HFFc6 (cell line): ENCODE results near the gene ZNF74. TPM values are rescaled to one million over a fixed set of nuclear protein-coding genes. Genes with fewer than 3 reads are reported as not detected.

Source experiments
- DNase-seq: peaks from one replicate; pipeline ENCODE4 v3.0.0-alpha.2; 2018
- H3K27ac Mint-ChIP-seq: 2 replicates; pipeline ENCODE4 v1.8.0; 2020; ENCODE audit warnings: mild to moderate bottlenecking, mixed read lengths
- H3K27me3 Mint-ChIP-seq: 2 replicates; pipeline ENCODE4 v1.8.0; 2021; ENCODE audit warnings: mild to moderate bottlenecking, moderate library complexity, mixed read lengths; ENCODE audit not compliant: insufficient read depth
- H3K36me3 Mint-ChIP-seq: 2 replicates; pipeline ENCODE4 v1.8.0; 2021; ENCODE audit warnings: low read depth, mixed read lengths
- H3K4me1 Mint-ChIP-seq: 2 replicates; pipeline ENCODE4 v1.8.0; 2020; ENCODE audit warnings: low read depth, mixed read lengths
- H3K4me3 Mint-ChIP-seq: 2 replicates; pipeline ENCODE4 v1.8.0; 2020; ENCODE audit warnings: mild to moderate bottlenecking, moderate library complexity, mixed read lengths
- H3K9me3 Mint-ChIP-seq: 2 replicates; pipeline ENCODE4 v1.8.0; 2020; ENCODE audit warnings: mild to moderate bottlenecking, mixed read lengths
- CTCF ChIP-seq: fragments of 200-600 bp; sonication (generic); IDR thresholded peaks from 2 replicates; pipeline ENCODE4 v1.5.0; 2021; ENCODE audit warnings: antibody characterized with exemption, mild to moderate bottlenecking
- total RNA-seq, 6 experiments: library from RNA; stranded (reverse); fragmentation: NEBNext Ultra II Directional; extraction: Animal tissue kit (Norgen Biotek cat#: 25700); gene quantifications; 2 replicates in 1 of 6; 3 replicates in 5 of 6; pipeline ENCODE4 v1.2.3, GENCODE V29; 2021

ZNF74 gene
- total RNA-seq, 6 experiments from 2014 or later = 5.1 to 8.1 (median 6.2) TPM

- peak overlapping the region; percentile 87 for H3K27ac Mint-ChIP-seq
- peaks cover 11% of the 10 kb centered on the region for H3K27me3 Mint-ChIP-seq
- no peak for DNase-seq
- H3K36me3 Mint-ChIP-seq = peaks cover 9% of the 10 kb centered on the region; the same call in 1 of the 2 replicates
- peaks cover 41% of the 10 kb centered on the region for H3K4me1 Mint-ChIP-seq
- H3K4me3 Mint-ChIP-seq = peak overlapping the region; percentile 99
- no peaks in the 10 kb centered on the region for H3K9me3 Mint-ChIP-seq
- no peak for TF ChIP-seq CTCF
Observed at GRCh38 chr22:20436768-20437612, 43.0 kb downstream of the ZNF74 start.

GRCh38 chr22:20437613-20438426 lies 43.9 kb downstream of the ZNF74 start, which contains the start of gene SCARF2:
TSS of gene SCARF2 (minus strand) at chr22:20437825. CDS start at chr22:20437754, 71 bp downstream.
- no peak for DNase-seq
- Mint-ChIP-seq H3K4me3 (peak within 1 kb of the TSS; percentile 99), H3K27ac (peak within 1 kb of the TSS; percentile 87), H3K9me3 (no peaks in the 10 kb centered on the region), H3K4me1 (peaks cover 46% of the 10 kb centered on the region), H3K27me3 (peaks cover 6% of the 10 kb centered on the region), H3K36me3 (peaks cover 9% of the 10 kb centered on the region; the same call in 1 of the 2 replicates)
- no peak for TF ChIP-seq CTCF

- DNase-seq = no peak
- Mint-ChIP-seq H3K4me1 (peaks cover 50% of the 10 kb centered on the region), H3K9me3 (no peaks in the 10 kb centered on the region), H3K36me3 (peaks cover 9% of the 10 kb centered on the region; the same call in 1 of the 2 replicates), H3K27me3 (peaks cover 6% of the 10 kb centered on the region), H3K27ac (peak overlapping the region; percentile 81), H3K4me3 (peak overlapping the region; percentile 86)
- TF ChIP-seq CTCF = no peak
Observed at GRCh38 chr22:20438427-20438677, 44.4 kb downstream of the ZNF74 start.

DNA sequence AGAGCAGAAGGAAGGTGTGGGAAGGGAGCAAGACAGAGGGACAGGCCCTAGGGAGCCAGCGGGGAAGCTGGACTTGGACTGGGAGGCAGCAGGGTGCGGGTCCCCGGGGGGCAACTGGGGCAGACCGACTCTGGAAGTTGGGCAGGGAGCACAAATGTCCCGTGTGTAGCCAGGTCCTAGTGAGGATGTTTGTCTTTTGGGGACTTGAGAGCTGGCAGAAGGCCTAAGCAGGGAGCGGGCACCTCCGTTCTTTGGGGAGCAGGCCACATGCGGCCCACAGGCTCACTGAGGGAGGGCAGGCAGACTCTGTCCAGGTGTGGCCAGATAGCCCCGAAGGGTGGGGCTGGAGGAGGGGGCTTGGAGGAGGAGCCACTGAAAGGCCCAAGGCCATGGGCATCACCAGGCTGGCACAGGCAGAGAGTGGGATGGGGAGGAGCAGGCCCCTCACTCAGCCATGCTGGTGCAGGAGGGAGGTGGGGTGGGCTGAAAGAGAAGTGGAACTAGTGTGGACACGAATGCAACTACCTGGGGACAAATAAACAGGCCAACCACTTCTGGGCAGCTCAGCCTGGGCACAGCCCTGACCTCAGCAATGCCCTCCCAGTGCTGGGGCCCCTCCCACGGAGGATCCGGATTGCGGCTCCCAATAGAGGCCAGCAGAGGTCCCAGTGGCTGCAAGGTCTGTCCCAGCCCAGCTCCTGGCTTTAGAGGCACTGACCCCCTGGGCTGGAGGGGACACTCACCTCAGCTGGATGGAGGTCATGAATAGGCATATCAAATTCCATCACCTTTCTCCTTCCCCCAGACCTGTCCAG lies 44.9 kb downstream of the ZNF74 start:
- Mint-ChIP-seq H3K27me3 (peaks cover 3% of the 10 kb centered on the region), H3K36me3 (peaks cover 8% of the 10 kb centered on the region; the same call in 1 of the 2 replicates), H3K4me3 (peak overlapping the region; percentile 86), H3K4me1 (peaks cover 47% of the 10 kb centered on the region), H3K9me3 (no peaks in the 10 kb centered on the region), H3K27ac (peak overlapping the region; percentile 81)
- TF ChIP-seq CTCF = peak; percentile 59
- DNase-seq = no peak

GRCh38 chr22:20439556-20439927 lies 45.6 kb downstream of the ZNF74 start:
- DNase-seq = no peak
- no peaks in the 10 kb centered on the region for H3K9me3 Mint-ChIP-seq
- TF ChIP-seq CTCF = 0 out of 2 replicates have a peak, but pooled peaks have one; percentile 20
- H3K36me3 Mint-ChIP-seq = peaks cover 5% of the 10 kb centered on the region; the same call in 1 of the 2 replicates
- no peak overlapping the region; the same call in 1 of the 2 replicates for H3K4me3 Mint-ChIP-seq
- peak overlapping the region; percentile 81 for H3K27ac Mint-ChIP-seq
- peaks cover 3% of the 10 kb centered on the region for H3K27me3 Mint-ChIP-seq
- H3K4me1 Mint-ChIP-seq = peaks cover 42% of the 10 kb centered on the region
